Measurements from ENCODE around the gene CACNB4.

DNA sequence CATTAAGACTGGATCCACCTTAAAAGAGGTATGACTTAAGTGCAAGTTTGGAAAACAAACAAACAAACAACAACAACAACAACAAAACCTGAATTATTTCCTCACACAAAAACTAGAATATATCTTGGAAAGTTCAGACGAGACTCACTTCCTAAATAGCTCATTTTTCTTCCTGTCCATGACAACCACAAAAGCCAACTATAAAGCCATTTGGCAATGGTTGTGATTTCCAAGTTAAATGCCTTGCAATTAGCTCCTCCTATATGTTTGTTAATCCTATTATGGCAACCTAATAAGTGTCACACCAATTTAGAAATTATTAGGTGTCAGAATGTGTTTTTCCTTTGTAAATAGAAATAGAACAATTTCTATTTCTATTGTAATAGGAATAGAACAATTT is 179.1 kb downstream of the CACNB4 start:
- no peak for TF ChIP-seq POLR2A (IDR thresholded peaks at IDR 0.05)
- TF ChIP-seq, protein P1, sequence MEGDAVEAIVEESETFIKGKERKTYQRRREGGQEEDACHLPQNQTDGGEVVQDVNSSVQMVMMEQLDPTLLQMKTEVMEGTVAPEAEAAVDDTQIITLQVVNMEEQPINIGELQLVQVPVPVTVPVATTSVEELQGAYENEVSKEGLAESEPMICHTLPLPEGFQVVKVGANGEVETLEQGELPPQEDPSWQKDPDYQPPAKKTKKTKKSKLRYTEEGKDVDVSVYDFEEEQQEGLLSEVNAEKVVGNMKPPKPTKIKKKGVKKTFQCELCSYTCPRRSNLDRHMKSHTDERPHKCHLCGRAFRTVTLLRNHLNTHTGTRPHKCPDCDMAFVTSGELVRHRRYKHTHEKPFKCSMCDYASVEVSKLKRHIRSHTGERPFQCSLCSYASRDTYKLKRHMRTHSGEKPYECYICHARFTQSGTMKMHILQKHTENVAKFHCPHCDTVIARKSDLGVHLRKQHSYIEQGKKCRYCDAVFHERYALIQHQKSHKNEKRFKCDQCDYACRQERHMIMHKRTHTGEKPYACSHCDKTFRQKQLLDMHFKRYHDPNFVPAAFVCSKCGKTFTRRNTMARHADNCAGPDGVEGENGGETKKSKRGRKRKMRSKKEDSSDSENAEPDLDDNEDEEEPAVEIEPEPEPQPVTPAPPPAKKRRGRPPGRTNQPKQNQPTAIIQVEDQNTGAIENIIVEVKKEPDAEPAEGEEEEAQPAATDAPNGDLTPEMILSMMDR (IDR thresholded peaks at IDR 0.05): no peak
- TF ChIP-seq POLR2AphosphoS5 (IDR thresholded peaks at IDR 0.05; ENCODE audit: insufficient read depth in 1 of 2, low read depth in 1 of 2): no peak
